ENCODE results near the gene CEP126. TPM values are rescaled to one million over a fixed set of nuclear protein-coding genes. Genes with fewer than 3 reads are reported as not detected.
A peak's percentile ranks its signal among the peaks of the same experiment; 100 is the strongest.

The CEP126 gene
- total RNA-seq, 1 donor from 2014 or later, result 9.4 TPM

DNA sequence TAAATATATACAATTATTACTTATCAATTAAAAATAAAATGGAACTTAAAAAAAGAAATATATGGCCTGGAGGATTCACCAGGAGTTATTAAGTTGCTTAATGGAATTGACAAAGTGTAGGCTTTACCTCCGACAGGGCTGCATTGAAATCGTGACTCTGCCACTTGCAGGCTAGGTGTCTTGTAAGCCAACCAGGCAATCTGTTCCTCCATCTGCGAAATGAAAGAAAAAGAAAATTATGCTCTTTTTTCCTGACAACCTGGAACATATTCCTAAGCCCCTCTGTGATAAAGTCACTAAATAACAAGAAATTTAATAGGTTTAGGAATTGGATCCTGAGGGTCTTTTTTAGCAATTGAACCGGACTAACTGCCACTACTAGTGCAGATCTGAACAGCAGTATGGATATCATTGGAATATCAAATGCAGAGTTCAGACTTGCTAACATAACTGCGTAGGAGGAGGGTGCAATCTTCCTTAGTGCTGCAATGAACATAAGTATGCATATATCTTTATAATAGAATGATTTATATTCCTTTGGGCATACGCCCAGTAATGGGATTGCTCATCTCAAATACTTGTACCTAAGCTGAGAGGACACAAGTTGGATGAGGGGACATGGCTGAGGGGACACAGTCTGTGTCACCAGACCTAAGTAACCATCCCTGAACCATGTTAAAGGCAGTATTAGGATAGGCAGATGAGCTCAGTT, 42.5 kb upstream of the CEP126 start:
- H3K4me1 Mint-ChIP-seq (ENCODE audit: unreplicated experiment), result no peaks in the 10 kb centered on the region
- H3K9me3 Mint-ChIP-seq (ENCODE audit: unreplicated experiment), result no peaks in the 10 kb centered on the region
- H3K36me3 Mint-ChIP-seq (ENCODE audit: low read depth, unreplicated experiment), result no peaks in the 10 kb centered on the region
- H3K27me3 Mint-ChIP-seq (ENCODE audit: unreplicated experiment), result peaks cover 1% of the 10 kb centered on the region
- no peak overlapping the region for H3K4me3 Mint-ChIP-seq (ENCODE audit: unreplicated experiment)
- TF ChIP-seq, protein P1, sequence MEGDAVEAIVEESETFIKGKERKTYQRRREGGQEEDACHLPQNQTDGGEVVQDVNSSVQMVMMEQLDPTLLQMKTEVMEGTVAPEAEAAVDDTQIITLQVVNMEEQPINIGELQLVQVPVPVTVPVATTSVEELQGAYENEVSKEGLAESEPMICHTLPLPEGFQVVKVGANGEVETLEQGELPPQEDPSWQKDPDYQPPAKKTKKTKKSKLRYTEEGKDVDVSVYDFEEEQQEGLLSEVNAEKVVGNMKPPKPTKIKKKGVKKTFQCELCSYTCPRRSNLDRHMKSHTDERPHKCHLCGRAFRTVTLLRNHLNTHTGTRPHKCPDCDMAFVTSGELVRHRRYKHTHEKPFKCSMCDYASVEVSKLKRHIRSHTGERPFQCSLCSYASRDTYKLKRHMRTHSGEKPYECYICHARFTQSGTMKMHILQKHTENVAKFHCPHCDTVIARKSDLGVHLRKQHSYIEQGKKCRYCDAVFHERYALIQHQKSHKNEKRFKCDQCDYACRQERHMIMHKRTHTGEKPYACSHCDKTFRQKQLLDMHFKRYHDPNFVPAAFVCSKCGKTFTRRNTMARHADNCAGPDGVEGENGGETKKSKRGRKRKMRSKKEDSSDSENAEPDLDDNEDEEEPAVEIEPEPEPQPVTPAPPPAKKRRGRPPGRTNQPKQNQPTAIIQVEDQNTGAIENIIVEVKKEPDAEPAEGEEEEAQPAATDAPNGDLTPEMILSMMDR (IDR thresholded peaks at IDR 0.05; ENCODE audit: unreplicated experiment), result no peak
- no peak for DNase-seq (ENCODE audit: low spot score)
- no peak overlapping the region for H3K27ac Mint-ChIP-seq (ENCODE audit: unreplicated experiment)

DNA sequence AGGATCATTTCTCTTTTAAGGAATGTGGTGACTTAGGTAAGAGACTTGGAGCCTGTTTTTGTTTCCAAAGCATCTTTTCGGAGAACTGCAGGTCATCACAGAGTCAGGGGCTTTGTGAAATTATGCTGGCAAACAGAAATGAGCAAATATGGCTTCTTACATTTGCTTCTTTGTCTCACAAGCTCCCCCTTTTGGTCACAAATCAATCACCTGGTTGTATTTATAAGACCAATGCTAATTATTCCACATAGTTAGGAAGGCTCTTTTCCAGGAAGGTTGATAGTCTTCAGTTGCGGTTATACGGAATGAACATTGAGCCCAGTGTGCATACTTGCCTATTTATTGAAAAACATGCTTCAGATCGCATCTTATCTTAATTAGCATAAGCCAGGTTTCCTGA, 34.6 kb upstream of the CEP126 start:
- Mint-ChIP-seq H3K27me3 (ENCODE audit: unreplicated experiment) (no peaks in the 10 kb centered on the region), H3K4me3 (ENCODE audit: unreplicated experiment) (no peak overlapping the region), H3K36me3 (ENCODE audit: low read depth, unreplicated experiment) (no peaks in the 10 kb centered on the region), H3K27ac (ENCODE audit: unreplicated experiment) (no peak overlapping the region), H3K9me3 (ENCODE audit: unreplicated experiment) (no peaks in the 10 kb centered on the region), H3K4me1 (ENCODE audit: unreplicated experiment) (no peaks in the 10 kb centered on the region)
- TF ChIP-seq, protein P1 (IDR thresholded peaks at IDR 0.05; ENCODE audit: unreplicated experiment), result peak; percentile 34
- DNase-seq (ENCODE audit: low spot score), result no peak

DNA sequence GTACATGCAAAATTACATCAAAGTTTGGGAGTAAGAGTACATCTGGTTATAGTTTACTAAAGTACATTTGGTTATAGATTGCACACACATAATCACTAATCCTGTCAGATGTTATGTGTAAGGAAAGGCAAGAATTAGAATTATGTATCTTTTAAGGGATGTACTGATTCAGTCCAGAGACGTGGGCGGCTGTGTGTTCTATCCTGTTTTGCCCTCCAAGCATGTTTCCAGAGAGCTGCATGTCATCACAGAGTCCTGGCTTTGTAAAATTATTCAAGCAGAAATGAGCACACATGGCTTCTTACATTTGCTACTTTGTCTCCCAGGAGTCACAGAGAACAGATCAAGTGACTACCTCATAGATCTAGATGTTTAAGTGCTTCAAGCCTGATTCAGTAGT, 33.2 kb upstream of the CEP126 start:
- Mint-ChIP-seq H3K4me1 (ENCODE audit: unreplicated experiment) (no peaks in the 10 kb centered on the region), H3K27ac (ENCODE audit: unreplicated experiment) (no peak overlapping the region), H3K27me3 (ENCODE audit: unreplicated experiment) (no peaks in the 10 kb centered on the region), H3K4me3 (ENCODE audit: unreplicated experiment) (no peak overlapping the region), H3K36me3 (ENCODE audit: low read depth, unreplicated experiment) (no peaks in the 10 kb centered on the region), H3K9me3 (ENCODE audit: unreplicated experiment) (no peaks in the 10 kb centered on the region)
- DNase-seq (ENCODE audit: low spot score), result no peak
- TF ChIP-seq, protein P1 (IDR thresholded peaks at IDR 0.05; ENCODE audit: unreplicated experiment), result no peak

DNA sequence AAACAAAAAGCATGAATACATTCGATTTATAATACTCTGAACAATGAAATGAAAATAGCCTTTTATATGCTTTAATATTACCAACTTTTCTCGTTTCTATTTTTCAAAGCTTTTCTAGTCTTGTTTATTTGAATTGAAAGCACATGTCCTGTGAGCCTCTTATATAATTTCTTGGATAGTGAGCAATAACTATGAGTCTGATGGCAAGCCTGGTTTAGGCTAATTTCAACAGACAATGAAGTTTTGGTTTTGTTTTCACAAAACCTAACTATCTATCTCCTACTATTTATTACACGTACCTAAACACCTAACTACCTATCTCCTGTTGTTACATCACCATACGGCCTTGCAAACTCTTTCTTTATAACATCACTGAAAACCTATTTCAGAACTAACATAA, 29.2 kb upstream of the CEP126 start:
- Mint-ChIP-seq H3K27ac (ENCODE audit: unreplicated experiment) (no peak overlapping the region), H3K27me3 (ENCODE audit: unreplicated experiment) (peaks cover 2% of the 10 kb centered on the region), H3K4me3 (ENCODE audit: unreplicated experiment) (no peak overlapping the region), H3K9me3 (ENCODE audit: unreplicated experiment) (no peaks in the 10 kb centered on the region), H3K4me1 (ENCODE audit: unreplicated experiment) (peaks cover 4% of the 10 kb centered on the region), H3K36me3 (ENCODE audit: low read depth, unreplicated experiment) (no peaks in the 10 kb centered on the region)
- TF ChIP-seq, protein P1 (IDR thresholded peaks at IDR 0.05; ENCODE audit: unreplicated experiment), result no peak
- no peak for DNase-seq (ENCODE audit: low spot score)

DNA sequence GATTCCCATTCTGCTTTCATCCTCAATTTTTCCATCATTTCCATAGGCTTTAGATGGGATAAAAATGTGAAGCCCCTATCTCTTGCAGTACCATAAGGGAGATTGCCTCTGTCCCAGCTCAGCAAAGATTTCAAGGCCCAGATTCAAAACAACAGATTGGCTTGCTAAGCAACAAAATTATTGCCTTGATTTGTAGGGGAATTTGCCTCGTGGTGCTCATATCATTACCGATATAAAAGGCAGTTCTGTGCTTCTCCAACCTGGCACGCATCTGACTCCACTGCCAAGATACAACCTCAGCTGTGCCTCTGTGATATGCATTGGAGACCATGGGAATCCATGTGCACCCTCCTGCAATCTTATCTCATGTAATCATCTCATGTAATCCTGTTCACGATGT, 25.0 kb upstream of the CEP126 start:
- H3K27ac Mint-ChIP-seq (ENCODE audit: unreplicated experiment), result no peak overlapping the region
- TF ChIP-seq, protein P1 (IDR thresholded peaks at IDR 0.05; ENCODE audit: unreplicated experiment), result no peak

More for the DNA sequence above, 25.0 kb upstream of the CEP126 start:
- Mint-ChIP-seq H3K4me1 (ENCODE audit: unreplicated experiment) (peaks cover 4% of the 10 kb centered on the region), H3K27me3 (ENCODE audit: unreplicated experiment) (peaks cover 2% of the 10 kb centered on the region), H3K9me3 (ENCODE audit: unreplicated experiment) (no peaks in the 10 kb centered on the region), H3K4me3 (ENCODE audit: unreplicated experiment) (no peak overlapping the region), H3K36me3 (ENCODE audit: low read depth, unreplicated experiment) (no peaks in the 10 kb centered on the region)
- DNase-seq (ENCODE audit: low spot score), result no peak

Data from endothelial cell (in vitro differentiated cells).